Liver (tissue), 3 donors: ENCODE results near the gene TCTN2.

Experiments used
- FOXA1 ChIP-seq: IDR thresholded peaks from 2 replicates; pipeline ENCODE4 v1.6.1; 2016; ENCODE audit warnings: antibody characterized with exemption
- JUND ChIP-seq, 2 donors: IDR thresholded peaks; 2 replicates each; pipeline ENCODE4 v1.6.1; 2016; ENCODE audit warnings: antibody characterized with exemption in 2 of 2
- NR2F2 ChIP-seq: IDR thresholded peaks from 2 replicates; pipeline ENCODE4 v1.6.1; 2016; ENCODE audit warnings: antibody characterized with exemption
- RAD21 ChIP-seq, 2 donors: IDR thresholded peaks; 2 replicates each; pipeline ENCODE4 v1.6.1; 2016; ENCODE audit warnings: antibody characterized with exemption in 2 of 2, mild to moderate bottlenecking in 2 of 2
- TF ChIP-seq, protein P1 (sequence below): fragments of 150-350 bp; IDR thresholded peaks from 2 replicates; pipeline ENCODE4 v1.5.1; 2017; ENCODE audit warnings: improper control_type of control experiment, low read depth, low read length; ENCODE audit not compliant: missing input control
- TF ChIP-seq, protein P2 (sequence below): IDR thresholded peaks from 2 replicates; pipeline ENCODE4 v1.6.1; 2016; ENCODE audit warnings: antibody characterized with exemption
- TF ChIP-seq, protein P3 (sequence below): IDR thresholded peaks from 2 replicates; pipeline ENCODE4 v1.6.1; 2016; ENCODE audit warnings: antibody characterized with exemption, mild to moderate bottlenecking
- TF ChIP-seq, protein P4 (sequence below): IDR thresholded peaks from 2 replicates; pipeline ENCODE4 v1.6.1; 2016; ENCODE audit warnings: antibody characterized with exemption
- donor health status: healthy.
- donor health status: healthy.

DNA sequence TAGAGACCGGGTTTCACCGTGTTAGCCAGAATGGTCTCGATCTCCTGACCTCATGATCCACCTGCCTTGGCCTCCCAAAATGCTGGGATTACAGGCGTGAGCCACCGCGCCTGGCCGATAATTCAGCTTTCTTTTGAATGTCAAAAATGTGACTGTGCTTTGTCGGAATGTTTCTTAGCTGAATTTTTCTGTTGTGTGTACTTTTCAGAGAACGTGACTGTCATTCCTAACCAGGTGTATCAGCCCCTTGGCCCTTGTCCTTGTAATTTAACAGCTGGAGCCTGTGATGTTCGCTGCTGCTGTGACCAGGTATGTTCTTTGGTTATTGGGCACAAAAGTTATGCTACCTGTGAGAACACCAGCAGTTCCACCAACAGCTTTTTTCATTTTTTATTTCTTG is 8.1 kb downstream of the TCTN2 start:
- TF ChIP-seq, protein P1, sequence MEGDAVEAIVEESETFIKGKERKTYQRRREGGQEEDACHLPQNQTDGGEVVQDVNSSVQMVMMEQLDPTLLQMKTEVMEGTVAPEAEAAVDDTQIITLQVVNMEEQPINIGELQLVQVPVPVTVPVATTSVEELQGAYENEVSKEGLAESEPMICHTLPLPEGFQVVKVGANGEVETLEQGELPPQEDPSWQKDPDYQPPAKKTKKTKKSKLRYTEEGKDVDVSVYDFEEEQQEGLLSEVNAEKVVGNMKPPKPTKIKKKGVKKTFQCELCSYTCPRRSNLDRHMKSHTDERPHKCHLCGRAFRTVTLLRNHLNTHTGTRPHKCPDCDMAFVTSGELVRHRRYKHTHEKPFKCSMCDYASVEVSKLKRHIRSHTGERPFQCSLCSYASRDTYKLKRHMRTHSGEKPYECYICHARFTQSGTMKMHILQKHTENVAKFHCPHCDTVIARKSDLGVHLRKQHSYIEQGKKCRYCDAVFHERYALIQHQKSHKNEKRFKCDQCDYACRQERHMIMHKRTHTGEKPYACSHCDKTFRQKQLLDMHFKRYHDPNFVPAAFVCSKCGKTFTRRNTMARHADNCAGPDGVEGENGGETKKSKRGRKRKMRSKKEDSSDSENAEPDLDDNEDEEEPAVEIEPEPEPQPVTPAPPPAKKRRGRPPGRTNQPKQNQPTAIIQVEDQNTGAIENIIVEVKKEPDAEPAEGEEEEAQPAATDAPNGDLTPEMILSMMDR, result no peak
- TF ChIP-seq NR2F2 (no peak), JUND (IDR thresholded peaks at IDR 0.05) (no peak), FOXA1 (no peak), RAD21 (IDR thresholded peaks at IDR 0.05) (no peak)
- TF ChIP-seq, protein P2, sequence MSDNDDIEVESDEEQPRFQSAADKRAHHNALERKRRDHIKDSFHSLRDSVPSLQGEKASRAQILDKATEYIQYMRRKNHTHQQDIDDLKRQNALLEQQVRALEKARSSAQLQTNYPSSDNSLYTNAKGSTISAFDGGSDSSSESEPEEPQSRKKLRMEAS, result no peak
- TF ChIP-seq, protein P3, sequence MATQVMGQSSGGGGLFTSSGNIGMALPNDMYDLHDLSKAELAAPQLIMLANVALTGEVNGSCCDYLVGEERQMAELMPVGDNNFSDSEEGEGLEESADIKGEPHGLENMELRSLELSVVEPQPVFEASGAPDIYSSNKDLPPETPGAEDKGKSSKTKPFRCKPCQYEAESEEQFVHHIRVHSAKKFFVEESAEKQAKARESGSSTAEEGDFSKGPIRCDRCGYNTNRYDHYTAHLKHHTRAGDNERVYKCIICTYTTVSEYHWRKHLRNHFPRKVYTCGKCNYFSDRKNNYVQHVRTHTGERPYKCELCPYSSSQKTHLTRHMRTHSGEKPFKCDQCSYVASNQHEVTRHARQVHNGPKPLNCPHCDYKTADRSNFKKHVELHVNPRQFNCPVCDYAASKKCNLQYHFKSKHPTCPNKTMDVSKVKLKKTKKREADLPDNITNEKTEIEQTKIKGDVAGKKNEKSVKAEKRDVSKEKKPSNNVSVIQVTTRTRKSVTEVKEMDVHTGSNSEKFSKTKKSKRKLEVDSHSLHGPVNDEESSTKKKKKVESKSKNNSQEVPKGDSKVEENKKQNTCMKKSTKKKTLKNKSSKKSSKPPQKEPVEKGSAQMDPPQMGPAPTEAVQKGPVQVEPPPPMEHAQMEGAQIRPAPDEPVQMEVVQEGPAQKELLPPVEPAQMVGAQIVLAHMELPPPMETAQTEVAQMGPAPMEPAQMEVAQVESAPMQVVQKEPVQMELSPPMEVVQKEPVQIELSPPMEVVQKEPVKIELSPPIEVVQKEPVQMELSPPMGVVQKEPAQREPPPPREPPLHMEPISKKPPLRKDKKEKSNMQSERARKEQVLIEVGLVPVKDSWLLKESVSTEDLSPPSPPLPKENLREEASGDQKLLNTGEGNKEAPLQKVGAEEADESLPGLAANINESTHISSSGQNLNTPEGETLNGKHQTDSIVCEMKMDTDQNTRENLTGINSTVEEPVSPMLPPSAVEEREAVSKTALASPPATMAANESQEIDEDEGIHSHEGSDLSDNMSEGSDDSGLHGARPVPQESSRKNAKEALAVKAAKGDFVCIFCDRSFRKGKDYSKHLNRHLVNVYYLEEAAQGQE, result no peak
- TF ChIP-seq, protein P4, sequence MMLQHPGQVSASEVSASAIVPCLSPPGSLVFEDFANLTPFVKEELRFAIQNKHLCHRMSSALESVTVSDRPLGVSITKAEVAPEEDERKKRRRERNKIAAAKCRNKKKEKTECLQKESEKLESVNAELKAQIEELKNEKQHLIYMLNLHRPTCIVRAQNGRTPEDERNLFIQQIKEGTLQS, result no peak
